ENCODE measurements around the gene MRTO4. TPM values are rescaled to one million over a fixed set of nuclear protein-coding genes. Genes with fewer than 3 reads are reported as not detected.
"Not testable (repeated sequence)": the region's sequence is repeated elsewhere in the genome, so short reads cannot be mapped to it uniquely, and the experiment has no call there.

The MRTO4 gene
- total and polyA plus RNA-seq, 4 donors, result 13.9 to 59.1 (median 35.7) TPM

DNA sequence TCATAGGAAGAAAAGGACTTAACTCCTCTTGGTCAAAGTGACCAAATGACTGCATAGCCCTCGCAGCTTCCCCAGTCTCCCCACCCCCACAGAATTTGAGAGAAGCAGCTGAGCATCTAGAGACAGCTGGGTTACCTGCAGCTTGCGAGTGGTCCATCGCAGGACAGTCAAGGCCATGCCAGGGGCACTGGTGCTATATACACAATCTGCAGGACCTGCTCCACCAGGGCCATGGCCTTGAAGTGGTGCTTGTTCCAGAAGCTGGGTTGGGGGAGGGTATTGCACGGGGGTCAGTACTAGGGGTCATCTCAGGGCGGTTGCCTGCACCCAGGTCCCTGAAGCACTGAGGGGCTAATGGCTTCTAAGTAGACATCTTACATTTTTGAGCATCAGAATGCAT, 10.4 kb downstream of the MRTO4 start:
- no peak overlapping the region for H3K9ac ChIP-seq (ENCODE audit: insufficient read depth in 1 of 2, low read length in 2 of 2)
- 80 to 92% methylated on average over 5 of the region's 5 CpGs for WGBS, 2 donors
- no peak for ATAC-seq (ENCODE audit: insufficient read depth, low FRiP score)
- no peaks in the 10 kb centered on the region for H3K27me3 ChIP-seq (ENCODE audit: control insufficient read depth in 3 of 3, insufficient read depth in 3 of 3, low read length in 2 of 3)
- no peak overlapping the region for H3K27ac ChIP-seq (ENCODE audit: low read depth in 1 of 2, low read length in 1 of 2)
- TF ChIP-seq, protein P1, sequence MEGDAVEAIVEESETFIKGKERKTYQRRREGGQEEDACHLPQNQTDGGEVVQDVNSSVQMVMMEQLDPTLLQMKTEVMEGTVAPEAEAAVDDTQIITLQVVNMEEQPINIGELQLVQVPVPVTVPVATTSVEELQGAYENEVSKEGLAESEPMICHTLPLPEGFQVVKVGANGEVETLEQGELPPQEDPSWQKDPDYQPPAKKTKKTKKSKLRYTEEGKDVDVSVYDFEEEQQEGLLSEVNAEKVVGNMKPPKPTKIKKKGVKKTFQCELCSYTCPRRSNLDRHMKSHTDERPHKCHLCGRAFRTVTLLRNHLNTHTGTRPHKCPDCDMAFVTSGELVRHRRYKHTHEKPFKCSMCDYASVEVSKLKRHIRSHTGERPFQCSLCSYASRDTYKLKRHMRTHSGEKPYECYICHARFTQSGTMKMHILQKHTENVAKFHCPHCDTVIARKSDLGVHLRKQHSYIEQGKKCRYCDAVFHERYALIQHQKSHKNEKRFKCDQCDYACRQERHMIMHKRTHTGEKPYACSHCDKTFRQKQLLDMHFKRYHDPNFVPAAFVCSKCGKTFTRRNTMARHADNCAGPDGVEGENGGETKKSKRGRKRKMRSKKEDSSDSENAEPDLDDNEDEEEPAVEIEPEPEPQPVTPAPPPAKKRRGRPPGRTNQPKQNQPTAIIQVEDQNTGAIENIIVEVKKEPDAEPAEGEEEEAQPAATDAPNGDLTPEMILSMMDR (IDR thresholded peaks at IDR 0.05; ENCODE audit: control extremely low read depth, extremely low read depth), result no peak
- H3K9me3 ChIP-seq (ENCODE audit: control insufficient read depth in 4 of 4, insufficient read depth in 3 of 4, low read length in 3 of 4), result no peaks in the 10 kb centered on the region
- H3K4me1 ChIP-seq (ENCODE audit: control insufficient read depth in 5 of 5, insufficient read depth in 5 of 5, low read length in 5 of 5), result no peaks in the 10 kb centered on the region
- no peak for DNase-seq
- H3K4me3 ChIP-seq, result no peak overlapping the region
- peaks cover 11 to 33% (median 16%) of the 10 kb centered on the region in 4 donors for H3K36me3 ChIP-seq (ENCODE audit: control insufficient read depth in 4 of 4, insufficient read depth in 4 of 4, low read length in 4 of 4)

DNA sequence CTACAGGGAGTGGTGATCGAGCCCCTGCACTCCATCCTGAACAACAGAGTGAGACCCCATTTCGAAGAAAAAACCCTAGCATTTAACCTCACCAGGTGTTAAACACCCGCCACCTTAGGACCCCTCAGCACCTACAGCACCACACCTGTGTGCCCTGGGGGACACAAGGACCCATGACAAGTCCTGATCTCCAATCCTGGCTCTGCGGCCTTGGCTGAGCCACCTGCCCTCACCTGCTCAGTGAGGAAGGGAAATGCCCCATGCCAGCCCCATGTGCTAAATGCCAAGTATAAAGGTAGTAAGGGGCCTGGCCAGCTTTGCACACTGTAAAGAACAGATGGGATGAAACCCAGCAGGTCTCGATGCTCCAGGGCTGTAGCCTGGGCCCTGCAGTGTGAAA, 11.1 kb downstream of the MRTO4 start:
- Histone ChIP-seq H3K36me3 (ENCODE audit: control insufficient read depth in 4 of 4, insufficient read depth in 4 of 4, low read length in 4 of 4) (peaks cover 7 to 26% (median 13%) of the 10 kb centered on the region in 4 donors), H3K9ac (ENCODE audit: insufficient read depth in 1 of 2, low read length in 2 of 2) (no peak overlapping the region), H3K27ac (ENCODE audit: low read depth in 1 of 2, low read length in 1 of 2) (no peak overlapping the region), H3K27me3 (ENCODE audit: control insufficient read depth in 3 of 3, insufficient read depth in 3 of 3, low read length in 2 of 3) (no peaks in the 10 kb centered on the region), H3K9me3 (ENCODE audit: control insufficient read depth in 4 of 4, insufficient read depth in 3 of 4, low read length in 3 of 4) (no peaks in the 10 kb centered on the region), H3K4me3 (no peak overlapping the region), H3K4me1 (ENCODE audit: control insufficient read depth in 5 of 5, insufficient read depth in 5 of 5, low read length in 5 of 5) (no peaks in the 10 kb centered on the region)
- DNase-seq (no peak), ATAC-seq (ENCODE audit: insufficient read depth, low FRiP score) (no peak)
- TF ChIP-seq, protein P1 (IDR thresholded peaks at IDR 0.05; ENCODE audit: control extremely low read depth, extremely low read depth), result no peak
- WGBS, 2 donors, result 92 to 94% methylated on average over 5 of the region's 5 CpGs

DNA sequence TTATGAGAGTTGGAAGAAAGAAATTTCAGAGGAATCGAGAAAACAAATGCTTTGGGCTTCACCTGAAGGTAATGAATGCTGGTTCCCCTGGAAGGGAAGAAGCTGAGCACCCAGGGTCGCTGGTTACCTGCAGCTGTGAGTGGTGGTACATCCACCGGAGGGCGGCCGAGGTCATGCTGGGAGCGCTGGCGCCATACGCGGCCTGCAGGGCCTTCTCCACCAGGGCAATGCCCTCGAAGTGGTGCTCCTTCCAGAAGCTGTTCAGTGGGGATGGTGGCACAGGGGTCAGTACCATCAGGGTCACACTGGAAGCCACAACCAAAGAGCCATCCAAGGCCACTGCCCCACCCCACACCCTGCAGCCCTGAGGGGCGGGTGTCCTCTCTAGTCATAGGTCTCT, 16.8 kb downstream of the MRTO4 start:
- TF ChIP-seq, protein P1 (IDR thresholded peaks at IDR 0.05; ENCODE audit: control extremely low read depth, extremely low read depth), result no peak
- no peak for DNase-seq
- peaks cover 0 to under 1% (median 0%) of the 10 kb centered on the region in 5 donors for H3K4me1 ChIP-seq (ENCODE audit: control insufficient read depth in 5 of 5, insufficient read depth in 5 of 5, low read length in 5 of 5)

DNA sequence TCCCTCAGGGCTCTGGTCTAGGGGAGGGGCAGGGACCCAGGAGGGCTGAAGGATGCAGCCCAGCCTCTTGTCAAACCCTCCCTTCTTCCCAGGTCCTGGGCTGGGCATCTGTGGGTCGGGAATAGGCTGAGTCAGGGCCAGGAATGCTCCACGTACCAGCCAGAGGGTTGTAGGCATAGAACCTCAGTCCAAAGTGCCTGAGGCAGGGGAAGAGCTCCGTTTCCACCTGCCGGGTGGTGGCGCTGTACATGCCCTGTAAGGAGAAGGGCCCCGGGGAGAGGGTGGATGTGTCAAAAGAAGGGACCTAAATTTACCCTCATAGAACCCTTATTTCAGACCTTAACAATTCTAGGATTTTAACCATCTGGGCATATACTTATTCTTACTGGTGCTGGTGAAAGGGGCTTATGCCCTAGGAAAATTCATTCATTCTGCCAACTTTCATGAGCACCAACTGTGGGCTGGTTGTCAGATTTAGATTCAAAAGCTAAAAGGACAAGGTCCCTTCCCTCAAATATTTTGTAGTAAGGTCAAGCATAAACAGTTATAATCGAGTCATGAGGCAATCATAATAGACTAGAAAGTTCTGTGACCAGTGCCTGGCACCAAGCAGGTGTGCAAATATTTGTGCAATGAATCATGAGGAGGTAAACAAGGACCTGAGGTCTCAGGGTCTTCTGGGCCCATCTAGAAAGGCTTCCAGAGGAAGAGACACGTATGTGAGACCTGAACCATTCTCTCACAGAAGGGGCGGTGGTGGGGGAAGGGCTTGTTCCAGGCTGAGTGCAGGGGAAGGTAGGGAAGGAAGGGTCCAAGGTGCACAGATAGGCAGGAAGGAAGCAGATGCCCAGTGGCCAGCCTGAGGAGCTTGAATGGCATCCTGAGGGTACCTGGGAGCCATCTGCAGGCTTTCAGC, 18.1 kb downstream of the MRTO4 start:
- peaks cover 0 to 12% (median 4%) of the 10 kb centered on the region in 3 donors for H3K27me3 ChIP-seq (ENCODE audit: control insufficient read depth in 3 of 3, insufficient read depth in 3 of 3, low read length in 2 of 3)
- not testable (repeated sequence) for H3K36me3 ChIP-seq (ENCODE audit: control insufficient read depth in 4 of 4, insufficient read depth in 4 of 4, low read length in 4 of 4); H3K9ac ChIP-seq (ENCODE audit: insufficient read depth in 1 of 2, low read length in 2 of 2); H3K4me1 ChIP-seq (ENCODE audit: control insufficient read depth in 5 of 5, insufficient read depth in 5 of 5, low read length in 5 of 5); H3K27ac ChIP-seq (ENCODE audit: low read depth in 1 of 2, low read length in 1 of 2); H3K9me3 ChIP-seq (ENCODE audit: control insufficient read depth in 4 of 4, insufficient read depth in 3 of 4, low read length in 3 of 4); ATAC-seq (ENCODE audit: insufficient read depth, low FRiP score); DNase-seq; H3K4me3 ChIP-seq
- 76 to 86% methylated on average over 7 to 9 of the region's 9 CpGs for WGBS, 2 donors

More for the DNA sequence above, 16.8 kb downstream of the MRTO4 start:
- H3K9ac ChIP-seq (ENCODE audit: insufficient read depth in 1 of 2, low read length in 2 of 2), result no peak overlapping the region
- no peaks in the 10 kb centered on the region for H3K36me3 ChIP-seq (ENCODE audit: control insufficient read depth in 4 of 4, insufficient read depth in 4 of 4, low read length in 4 of 4)
- H3K27me3 ChIP-seq (ENCODE audit: control insufficient read depth in 3 of 3, insufficient read depth in 3 of 3, low read length in 2 of 3), result peaks cover 0 to 3% (median 0%) of the 10 kb centered on the region in 3 donors
- peaks cover 0 to under 1% (median 0%) of the 10 kb centered on the region in 4 donors for H3K9me3 ChIP-seq (ENCODE audit: control insufficient read depth in 4 of 4, insufficient read depth in 3 of 4, low read length in 3 of 4)
- no peak for ATAC-seq (ENCODE audit: insufficient read depth, low FRiP score)
- WGBS, 2 donors, result 86 to 91% methylated on average over 11 of the region's 11 CpGs
- no peak overlapping the region for H3K4me3 ChIP-seq
- H3K27ac ChIP-seq (ENCODE audit: low read depth in 1 of 2, low read length in 1 of 2), result no peak overlapping the region

DNA sequence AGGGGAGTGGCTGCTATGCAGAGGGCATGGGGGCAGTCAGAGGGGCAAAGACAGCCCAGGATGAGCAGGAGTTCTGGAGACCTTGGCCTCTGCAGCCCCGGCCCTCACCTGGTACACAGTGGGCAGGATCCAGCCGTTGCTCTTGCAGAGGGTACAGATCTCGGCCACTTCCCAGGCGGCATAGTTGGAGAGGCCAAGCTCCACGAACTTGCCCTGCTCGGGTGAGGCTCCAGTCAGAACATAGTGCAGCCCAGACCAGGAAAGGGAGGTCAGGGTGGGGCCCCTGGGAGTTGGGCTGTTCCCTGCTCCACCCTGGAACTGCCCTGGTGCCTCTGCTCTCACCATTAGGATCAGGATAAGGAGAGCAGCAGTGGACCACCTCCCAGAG, 18.7 kb downstream of the MRTO4 start:
- not testable (repeated sequence) for H3K27ac ChIP-seq (ENCODE audit: low read depth in 1 of 2, low read length in 1 of 2); H3K36me3 ChIP-seq (ENCODE audit: control insufficient read depth in 4 of 4, insufficient read depth in 4 of 4, low read length in 4 of 4); H3K4me3 ChIP-seq; ATAC-seq (ENCODE audit: insufficient read depth, low FRiP score); H3K4me1 ChIP-seq (ENCODE audit: control insufficient read depth in 5 of 5, insufficient read depth in 5 of 5, low read length in 5 of 5); H3K9ac ChIP-seq (ENCODE audit: insufficient read depth in 1 of 2, low read length in 2 of 2); DNase-seq
- WGBS, 2 donors, result 91 to 98% methylated on average over 6 of the region's 6 CpGs
- peaks cover 0 to 12% (median 4%) of the 10 kb centered on the region in 3 donors for H3K27me3 ChIP-seq (ENCODE audit: control insufficient read depth in 3 of 3, insufficient read depth in 3 of 3, low read length in 2 of 3)
- peaks cover 0 to 12% (median 0%) of the 10 kb centered on the region in 4 donors for H3K9me3 ChIP-seq (ENCODE audit: control insufficient read depth in 4 of 4, insufficient read depth in 3 of 4, low read length in 3 of 4)
